ENCODE data around the gene TXK.

GRCh38 chr4:48068182-48068581 is 65.9 kb downstream of the TXK start:
- no peak for TF ChIP-seq CTCF (IDR thresholded peaks at IDR 0.05)
- no peak for TF ChIP-seq POLR2A (IDR thresholded peaks at IDR 0.05)
- TF ChIP-seq POLR2AphosphoS5 (IDR thresholded peaks at IDR 0.05) = no peak

Measured in suprapubic skin (tissue), 4 donors.